Activated CD4-positive, alpha-beta T cell treated with anti-CD3 and anti-CD28 coated beads, Interleukin-2, amount 50 U/mL, for 16 hours (primary cell): ENCODE data around the gene HECW1.
"Not testable (repeated sequence)": the region's sequence is repeated elsewhere in the genome, so short reads cannot be mapped to it uniquely, and the experiment has no call there.

Source experiments
- DNase-seq: peaks from one replicate; pipeline ENCODE4 v3.0.0-alpha.2; 2020

HECW1 gene

GRCh38 chr7:43479042-43479441, 366.6 kb downstream of the HECW1 start:
- DNase-seq: peak; percentile 11

GRCh38 chr7:43479543-43479942, 367.1 kb downstream of the HECW1 start:
- DNase-seq: no peak

DNA sequence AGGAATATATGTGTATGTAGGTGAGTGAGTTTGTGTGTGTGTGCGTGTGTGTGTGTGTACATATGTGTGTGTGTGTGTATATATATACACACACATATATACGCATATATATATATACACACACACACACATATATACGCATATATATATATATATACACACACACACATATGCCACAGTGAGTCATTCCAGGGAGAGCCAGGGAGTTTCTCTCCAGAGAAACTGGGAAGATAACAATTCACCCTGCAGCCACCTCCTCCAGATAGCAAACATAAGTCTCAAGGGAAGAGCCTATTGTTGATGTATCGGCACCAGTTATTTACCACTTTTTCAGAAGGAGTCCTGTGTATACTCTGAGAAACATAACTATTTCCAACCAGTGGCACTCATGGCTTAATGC, 368.1 kb downstream of the HECW1 start:
- no peak for DNase-seq

GRCh38 chr7:43481902-43482678, 369.6 kb downstream of the HECW1 start:
- DNase-seq: no peak

DNA sequence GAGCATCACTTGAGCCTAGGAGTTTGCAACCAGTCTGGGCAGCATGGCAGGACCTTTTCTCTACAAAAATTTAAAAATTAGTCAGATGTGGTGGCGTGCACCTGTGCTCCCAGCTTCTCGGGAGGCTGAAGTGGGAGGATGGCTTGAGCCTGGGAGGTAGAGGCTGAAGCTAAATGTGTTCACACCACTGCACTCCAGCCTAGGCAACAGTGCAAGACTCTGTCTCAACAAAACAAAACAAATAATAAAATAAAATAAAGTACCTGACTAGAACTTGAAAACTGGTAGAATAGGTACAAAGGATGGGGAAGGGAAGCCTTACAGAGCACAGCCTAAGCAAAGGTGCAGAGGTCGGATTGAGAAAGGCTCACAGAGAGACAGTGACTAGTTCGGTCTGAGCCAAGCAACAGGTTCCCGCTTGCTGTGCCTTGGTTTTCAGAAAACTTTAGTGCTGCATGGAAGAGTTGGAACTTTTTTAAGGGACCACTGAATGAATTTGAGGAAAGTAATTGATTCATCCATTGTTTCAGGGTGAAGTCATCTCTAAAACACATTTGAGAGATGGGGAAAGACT, 370.3 kb downstream of the HECW1 start:
- no peak for DNase-seq

DNA sequence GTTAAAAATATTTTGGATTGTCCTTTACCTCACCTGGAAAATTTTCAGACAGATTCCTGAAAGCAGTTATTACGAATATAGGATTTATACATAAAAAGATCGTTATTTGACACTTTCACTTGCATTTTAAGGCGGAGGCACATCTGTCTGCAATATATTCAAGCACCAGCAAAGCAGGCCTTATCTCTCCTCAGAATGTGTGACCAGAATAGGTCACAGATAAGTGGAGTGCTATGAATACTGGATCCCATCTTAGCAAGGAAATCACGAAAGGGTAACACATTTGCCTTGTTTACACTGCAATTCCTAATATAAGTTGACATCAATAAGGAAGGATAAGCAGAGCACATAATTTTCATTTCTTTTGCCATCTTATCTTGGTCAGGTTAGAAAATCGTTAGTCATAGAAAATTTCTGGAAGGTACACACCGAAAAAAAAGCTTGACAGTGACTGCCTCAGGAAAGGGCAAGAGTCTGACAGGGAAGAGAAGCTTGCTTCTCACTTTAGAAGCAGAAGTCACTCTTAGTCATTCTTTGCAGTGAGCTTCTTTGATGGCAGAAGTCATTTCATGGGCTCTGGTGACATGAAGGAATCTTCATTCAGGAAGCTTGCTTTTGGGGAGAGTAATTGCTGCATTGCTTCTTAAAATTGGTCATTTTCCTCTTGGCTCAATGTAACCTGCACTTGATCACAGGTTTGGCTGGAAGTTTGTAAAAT, 372.4 kb downstream of the HECW1 start:
- DNase-seq: no peak

- no peak for DNase-seq
Measured at GRCh38 chr7:43485580-43485979, 373.1 kb downstream of the HECW1 start.

DNA sequence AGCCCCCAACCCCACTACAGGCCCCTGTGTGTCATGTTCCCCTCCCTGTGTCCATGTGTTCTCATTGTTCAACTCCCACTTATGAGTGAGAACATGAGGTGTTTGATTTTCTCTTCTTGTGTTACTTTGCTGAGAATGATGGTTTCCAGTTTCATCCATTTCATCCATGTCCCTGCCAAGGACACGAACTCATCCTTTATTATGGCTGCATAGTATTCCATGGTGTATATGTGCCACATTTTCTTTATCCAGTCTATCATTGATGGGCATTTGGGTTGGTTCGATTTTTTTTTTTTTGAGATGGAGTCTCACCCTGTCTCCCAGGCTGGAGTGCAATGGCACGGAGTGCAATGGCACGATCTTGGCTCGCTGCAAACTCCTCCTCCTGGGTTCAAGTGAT, 373.6 kb downstream of the HECW1 start:
- DNase-seq: not testable (repeated sequence)

DNA sequence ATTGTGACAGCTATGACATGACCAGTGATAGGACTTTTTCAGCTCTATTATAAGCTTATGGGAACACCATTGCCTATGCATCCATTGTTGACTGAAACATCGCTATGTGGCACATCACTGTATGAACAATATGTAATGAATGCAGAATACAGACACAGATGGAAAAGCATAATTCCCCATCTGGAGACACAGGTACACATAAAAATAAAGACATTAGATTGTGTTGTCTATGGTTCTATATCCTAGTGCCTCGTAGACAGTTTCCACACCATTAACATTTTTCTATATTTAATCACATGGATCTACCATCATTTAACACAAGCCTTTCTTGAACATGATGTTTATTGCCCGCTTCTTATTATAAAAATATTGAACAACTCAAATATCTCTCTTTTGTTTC, 374.2 kb downstream of the HECW1 start:
- DNase-seq: no peak

DNA sequence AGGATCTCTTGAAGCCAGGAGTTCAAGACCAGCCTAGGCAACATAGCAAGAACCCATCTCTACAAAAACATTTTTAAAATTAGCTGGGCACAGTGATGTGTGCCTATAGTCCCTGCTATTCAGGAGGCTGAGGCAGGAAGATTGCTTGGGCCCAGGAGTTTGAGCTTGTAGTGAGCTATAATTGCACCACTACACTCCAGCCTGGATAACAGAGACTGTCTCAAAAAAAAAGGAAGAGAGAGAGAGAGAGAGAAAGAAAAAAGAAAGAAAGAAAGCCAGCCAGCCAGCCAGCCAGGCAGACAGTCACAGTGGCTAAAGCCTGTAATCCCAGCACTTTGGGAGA, 375.3 kb downstream of the HECW1 start:
- DNase-seq: no peak

DNA sequence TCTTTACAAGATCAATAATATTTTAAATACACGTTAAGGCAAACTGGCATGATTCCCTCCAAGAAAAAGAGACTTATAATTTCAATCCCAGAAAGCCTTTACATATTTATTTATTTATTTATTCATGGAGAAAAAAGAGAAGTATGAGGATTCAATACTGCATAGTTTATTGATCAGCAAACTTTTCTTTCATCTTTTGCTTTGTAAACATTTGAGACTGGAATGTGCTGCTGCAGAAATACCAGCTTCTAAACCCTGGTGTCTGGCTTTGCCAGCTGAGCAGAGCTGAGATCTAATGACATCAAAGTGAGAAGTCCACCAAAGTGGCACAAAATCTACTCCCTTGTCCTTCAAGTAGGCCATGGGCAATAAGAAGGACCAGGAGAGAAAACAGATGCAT, 376.8 kb downstream of the HECW1 start:
- no peak for DNase-seq

DNA sequence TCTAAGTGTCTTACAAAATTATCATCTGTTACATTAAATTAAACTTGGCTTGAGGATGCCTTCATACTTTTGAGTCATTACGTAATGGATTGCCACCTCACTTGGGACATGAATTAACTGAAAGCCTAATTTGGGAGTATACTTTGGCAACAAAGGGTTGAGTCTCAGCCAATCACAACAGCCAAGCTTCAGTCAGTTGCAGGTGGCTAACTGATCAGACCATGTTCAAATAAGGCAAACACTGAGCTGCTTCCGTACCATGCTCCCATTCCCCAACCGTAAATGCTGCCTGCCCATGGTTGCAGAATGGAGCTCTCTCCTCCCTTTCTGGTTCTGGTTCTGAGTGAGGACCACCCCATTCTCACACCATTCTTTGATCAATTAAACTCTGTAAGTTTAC, 377.6 kb downstream of the HECW1 start:
- DNase-seq: no peak

GRCh38 chr7:43491123-43491522, 378.7 kb downstream of the HECW1 start:
- no peak for DNase-seq

DNA sequence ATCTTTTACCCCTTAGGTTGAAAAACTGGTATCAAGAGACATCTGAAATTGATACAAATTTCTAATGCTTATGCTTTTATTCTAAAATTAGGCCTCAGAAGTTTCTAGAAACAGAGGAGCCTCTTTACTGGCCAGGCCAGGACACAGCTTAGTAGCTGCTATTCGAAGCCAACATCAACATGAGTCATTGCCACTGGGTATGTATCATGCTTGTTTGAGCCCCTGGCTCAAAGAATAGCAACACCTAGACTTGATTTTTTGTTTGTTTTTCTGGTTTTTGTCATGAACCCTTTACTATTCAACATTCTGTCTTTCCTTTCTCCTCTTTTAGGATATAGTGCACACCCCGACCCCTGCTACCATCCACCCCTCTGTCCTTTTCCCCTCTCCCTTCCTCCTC, 379.5 kb downstream of the HECW1 start:
- DNase-seq: no peak

- no peak for DNase-seq
Measured at GRCh38 chr7:43492896-43493295, 380.4 kb downstream of the HECW1 start.

- DNase-seq: no peak
Measured at GRCh38 chr7:43495572-43495971, 383.1 kb downstream of the HECW1 start.

DNA sequence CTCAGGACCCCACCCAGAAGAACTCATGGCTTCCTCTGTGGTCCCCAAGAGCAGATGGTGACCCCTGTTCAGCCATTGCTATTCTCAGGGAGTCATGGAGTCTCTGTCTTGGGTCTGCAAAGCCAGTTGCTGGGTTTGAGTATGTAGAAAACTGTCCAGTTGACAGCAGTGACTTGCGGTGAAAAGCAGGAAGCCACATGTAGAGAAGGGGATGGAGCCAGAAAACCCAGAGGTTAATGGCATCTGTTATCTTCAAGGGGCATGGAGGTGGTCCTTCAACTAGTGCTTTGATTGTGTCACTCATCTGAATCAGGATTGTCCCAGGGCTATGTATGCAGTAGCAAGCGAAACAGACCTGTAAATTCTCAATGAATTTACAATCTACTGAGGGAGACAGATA, 384.1 kb downstream of the HECW1 start:
- no peak for DNase-seq

- no peak for DNase-seq
Measured at GRCh38 chr7:43501870-43502269, 389.4 kb downstream of the HECW1 start.

- no peak for DNase-seq
Measured at GRCh38 chr7:43502941-43503340, 390.5 kb downstream of the HECW1 start.

- no peak for DNase-seq
Measured at GRCh38 chr7:43505412-43505811, 393.0 kb downstream of the HECW1 start.

DNA sequence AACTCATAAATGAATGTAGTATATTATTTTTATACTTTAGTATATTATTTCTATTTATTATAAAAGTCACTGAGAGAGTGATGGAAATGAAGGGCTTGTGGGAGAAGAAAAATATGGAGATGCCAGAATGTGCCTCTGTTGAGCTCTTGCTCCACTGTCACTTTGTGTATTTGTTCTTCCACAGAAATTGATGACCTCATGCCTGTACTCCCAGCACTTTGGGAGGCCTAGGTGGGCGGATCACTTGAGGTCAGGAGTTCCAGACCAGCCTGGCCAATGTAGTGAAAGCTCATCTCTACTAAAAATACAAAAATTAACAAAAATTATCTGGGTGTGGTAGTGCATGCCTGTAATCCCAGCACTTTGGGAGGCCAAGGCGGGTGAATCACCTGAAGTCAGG, 394.0 kb downstream of the HECW1 start:
- no peak for DNase-seq

DNA sequence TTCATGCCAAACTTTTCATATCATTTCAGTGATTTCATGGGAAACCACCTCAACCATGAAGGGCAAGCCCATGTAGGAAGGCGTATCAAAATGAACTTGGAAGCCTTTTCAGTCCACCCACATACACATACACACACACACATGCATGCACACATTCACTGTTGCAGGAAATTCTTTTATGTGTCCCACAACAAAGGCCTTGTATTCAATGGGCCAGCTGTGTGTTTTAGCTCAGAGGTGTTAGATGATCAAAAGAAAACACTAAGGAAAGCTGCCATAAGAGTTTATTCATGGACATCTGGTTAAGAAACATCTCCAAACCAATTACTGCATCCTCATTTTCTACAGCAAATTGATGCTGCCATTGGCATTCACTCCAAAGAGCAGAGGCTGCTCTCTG, 396.0 kb downstream of the HECW1 start:
- DNase-seq: no peak

GRCh38 chr7:43509906-43510305, 397.5 kb downstream of the HECW1 start:
- no peak for DNase-seq

GRCh38 chr7:43511029-43511428, 398.6 kb downstream of the HECW1 start:
- no peak for DNase-seq
